GM13977 (cell line): ENCODE measurements around the gene EXOC4.

Experiments
- DNase-seq: peaks from one replicate; pipeline ENCODE4 v3.0.0; 2012; ENCODE audit warnings: low spot score
- in situ Hi-C: fragments of 300-500 bp; cut with MboI; formaldehyde crosslinking; loops from one replicate; pipeline ENCODE4 v1.12.0; 2022; ENCODE audit warnings: low sequenced_read_pairs, low pct_unique_long_range_greater_than_20kb, mixed read lengths, inconsistent platforms; ENCODE audit not compliant: unreplicated experiment
- TF ChIP-seq, protein P1 (sequence below): IDR thresholded peaks from 2 replicates; pipeline ENCODE4 v1.5.1; 2012; ENCODE audit warnings: mild to moderate bottlenecking, control low read depth; ENCODE audit not compliant: insufficient read depth; ENCODE audit errors: extremely low read depth, missing control alignments

Gene EXOC4

DNA sequence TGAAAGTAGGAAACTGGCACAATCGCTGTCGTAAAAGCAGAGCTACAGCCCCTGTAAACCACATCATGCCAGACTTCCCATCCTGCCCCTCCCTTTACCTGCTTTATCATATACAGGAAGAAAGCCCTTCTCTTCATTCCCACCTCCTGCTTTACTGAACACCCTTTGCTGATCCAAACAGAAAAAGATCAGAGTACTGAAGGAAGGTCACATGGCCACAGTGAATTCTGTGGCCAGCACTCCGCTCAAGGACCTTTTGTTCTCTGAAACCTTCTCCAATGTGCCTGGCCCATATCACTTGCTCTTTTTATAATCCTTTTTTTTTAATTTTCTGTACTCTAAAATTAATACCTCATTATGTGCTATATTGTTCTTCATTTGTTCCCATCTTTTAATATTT is 765.4 kb downstream of the EXOC4 start:
- DNase-seq, result no peak
- in situ Hi-C loops, result no loop called here
- TF ChIP-seq, protein P1, sequence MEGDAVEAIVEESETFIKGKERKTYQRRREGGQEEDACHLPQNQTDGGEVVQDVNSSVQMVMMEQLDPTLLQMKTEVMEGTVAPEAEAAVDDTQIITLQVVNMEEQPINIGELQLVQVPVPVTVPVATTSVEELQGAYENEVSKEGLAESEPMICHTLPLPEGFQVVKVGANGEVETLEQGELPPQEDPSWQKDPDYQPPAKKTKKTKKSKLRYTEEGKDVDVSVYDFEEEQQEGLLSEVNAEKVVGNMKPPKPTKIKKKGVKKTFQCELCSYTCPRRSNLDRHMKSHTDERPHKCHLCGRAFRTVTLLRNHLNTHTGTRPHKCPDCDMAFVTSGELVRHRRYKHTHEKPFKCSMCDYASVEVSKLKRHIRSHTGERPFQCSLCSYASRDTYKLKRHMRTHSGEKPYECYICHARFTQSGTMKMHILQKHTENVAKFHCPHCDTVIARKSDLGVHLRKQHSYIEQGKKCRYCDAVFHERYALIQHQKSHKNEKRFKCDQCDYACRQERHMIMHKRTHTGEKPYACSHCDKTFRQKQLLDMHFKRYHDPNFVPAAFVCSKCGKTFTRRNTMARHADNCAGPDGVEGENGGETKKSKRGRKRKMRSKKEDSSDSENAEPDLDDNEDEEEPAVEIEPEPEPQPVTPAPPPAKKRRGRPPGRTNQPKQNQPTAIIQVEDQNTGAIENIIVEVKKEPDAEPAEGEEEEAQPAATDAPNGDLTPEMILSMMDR, result no peak

GRCh38 chr7:134019251-134019650 is 766.4 kb downstream of the EXOC4 start:
- TF ChIP-seq, protein P1, result no peak
- in situ Hi-C loops, result no loop called here
- no peak for DNase-seq

- in situ Hi-C loops, result no loop called here
- TF ChIP-seq, protein P1, result no peak
- DNase-seq, result no peak
Measured at GRCh38 chr7:134021836-134022235, 769.0 kb downstream of the EXOC4 start.

GRCh38 chr7:134022286-134022911 is 769.5 kb downstream of the EXOC4 start:
- in situ Hi-C loops, result no loop called here
- DNase-seq, result no peak
- TF ChIP-seq, protein P1, result no peak

- TF ChIP-seq, protein P1, result no peak
- no peak for DNase-seq
- in situ Hi-C loops, result no loop called here
Measured at GRCh38 chr7:134024739-134025138, 771.9 kb downstream of the EXOC4 start.

DNA sequence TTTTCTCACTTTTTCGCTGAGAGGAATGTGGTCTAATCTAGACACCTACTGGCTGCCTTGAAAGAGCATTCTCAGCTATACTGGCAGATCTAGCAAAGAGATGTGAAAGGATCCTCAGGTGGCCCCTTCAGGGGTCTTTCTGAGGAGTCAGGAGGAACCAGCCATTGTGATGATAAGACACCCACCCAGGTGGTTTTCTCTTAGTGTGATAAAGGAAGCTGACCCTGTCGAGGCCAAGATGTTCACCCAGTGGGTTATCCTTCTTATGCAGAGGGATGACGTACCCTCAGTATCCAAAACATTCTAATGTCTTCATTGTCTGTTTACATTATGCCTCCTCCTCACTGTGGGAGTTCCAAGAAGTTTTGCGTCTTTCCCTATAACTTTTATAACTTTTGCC is 776.0 kb downstream of the EXOC4 start:
- no peak for DNase-seq
- TF ChIP-seq, protein P1, result no peak
- in situ Hi-C loops, result no loop called here
